HG03457 (cell line): ENCODE data around the gene FNDC3B.
"Not testable (repeated sequence)": the region's sequence is repeated elsewhere in the genome, so short reads cannot be mapped to it uniquely, and the experiment has no call there.

Experiments
- ATAC-seq: cut with Tn5 transposase; IDR thresholded peaks from one replicate; pipeline ENCODE4 v1.9.1; 2021; ENCODE audit warnings: moderate number of reproducible peaks; ENCODE audit not compliant: unreplicated experiment

FNDC3B gene

GRCh38 chr3:172228036-172228415 is 188.6 kb downstream of the FNDC3B start:
- no peak for ATAC-seq

GRCh38 chr3:172229462-172229861 is 190.1 kb downstream of the FNDC3B start:
- ATAC-seq = no peak

DNA sequence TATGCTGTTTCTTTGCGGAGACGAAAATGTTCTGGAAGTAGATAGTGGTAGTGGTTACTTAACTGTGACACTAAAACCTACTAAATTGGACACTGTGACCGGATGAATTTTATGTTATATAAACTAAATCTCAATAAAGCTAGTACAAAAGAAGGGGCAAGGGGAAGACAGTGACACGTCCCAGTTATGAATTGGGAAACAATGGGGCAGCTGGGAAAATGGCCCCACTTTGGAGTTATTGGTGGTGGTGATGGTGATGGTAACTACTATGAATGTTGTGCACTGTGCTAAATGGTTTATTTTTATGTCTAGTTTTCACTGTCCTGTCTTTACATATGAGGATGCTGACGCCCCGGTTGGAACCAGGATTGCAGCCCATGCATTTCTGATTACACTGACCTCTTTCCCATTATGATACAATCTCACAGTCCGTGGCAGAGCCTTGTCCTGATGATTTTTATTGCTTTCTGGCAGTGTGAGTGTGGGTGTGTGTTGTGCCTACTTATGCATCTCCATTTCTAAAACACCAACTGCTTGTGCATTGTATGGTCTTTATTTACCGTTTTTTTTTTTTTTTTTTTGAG is 192.0 kb downstream of the FNDC3B start:
- ATAC-seq = no peak

DNA sequence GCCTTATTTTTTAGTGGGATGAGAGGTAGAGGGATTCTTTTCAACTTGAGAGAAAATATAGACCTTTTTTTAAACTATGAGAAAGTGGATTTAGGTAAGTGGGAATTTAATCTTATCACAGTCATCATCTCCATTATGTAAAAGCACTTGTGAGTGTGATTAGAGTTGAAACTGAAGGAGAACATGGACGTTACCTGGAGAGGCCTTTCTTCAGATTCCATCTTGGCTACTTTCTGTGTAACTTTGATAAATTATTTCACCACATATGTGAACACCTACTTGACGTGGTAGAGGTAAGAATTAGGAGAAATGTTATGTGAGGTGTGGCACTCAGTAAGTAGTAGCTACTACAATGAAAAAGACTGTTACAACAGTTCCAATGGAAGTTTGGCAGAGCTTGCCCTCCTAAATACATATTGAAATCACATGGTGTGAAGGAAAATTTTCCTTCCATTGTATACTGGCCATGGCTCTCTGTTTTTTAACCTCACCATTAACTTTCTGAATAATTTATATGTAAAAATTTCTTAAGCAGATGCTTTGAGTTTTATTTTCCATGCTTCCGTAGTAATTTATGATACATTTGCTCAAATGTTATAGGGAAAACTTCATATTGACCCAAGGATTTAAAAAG is 193.3 kb downstream of the FNDC3B start:
- ATAC-seq = no peak

DNA sequence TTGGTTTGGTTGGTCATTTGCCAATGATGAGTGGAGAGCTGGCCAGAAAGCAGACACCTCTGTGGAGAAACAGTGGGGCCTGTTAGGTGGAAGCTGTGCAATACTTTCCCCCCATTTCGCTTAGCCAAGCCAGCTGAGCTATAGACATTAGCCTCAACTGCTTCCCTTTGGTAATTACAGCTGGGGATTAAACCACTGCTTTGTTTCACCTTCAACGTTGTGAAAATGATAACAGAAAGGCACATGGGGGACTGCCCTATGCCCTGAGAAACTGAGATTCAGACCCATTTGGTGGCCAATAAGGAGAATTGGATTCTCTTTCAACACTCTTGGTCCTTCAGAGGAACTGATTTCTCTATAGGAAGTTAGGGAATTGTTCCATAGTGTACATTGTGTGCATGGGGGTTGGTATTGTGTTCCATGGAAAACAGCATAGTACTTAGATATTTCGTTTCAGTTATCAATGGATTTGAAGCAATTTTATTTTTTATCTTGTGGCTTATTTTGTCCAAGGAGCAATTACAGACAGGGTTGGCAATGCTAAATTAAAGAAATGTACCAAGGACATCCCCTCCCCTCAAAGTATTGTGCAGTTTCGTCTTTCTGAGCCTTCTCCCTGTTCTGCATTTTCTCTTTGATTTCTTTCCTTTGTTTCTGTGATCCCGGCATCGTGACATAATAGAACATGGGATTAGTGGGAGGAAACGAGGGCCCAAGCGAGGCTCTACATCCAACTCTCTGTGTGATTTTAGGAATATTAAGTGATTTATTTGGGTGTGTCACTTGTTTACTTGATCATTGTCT is 194.3 kb downstream of the FNDC3B start:
- no peak for ATAC-seq

DNA sequence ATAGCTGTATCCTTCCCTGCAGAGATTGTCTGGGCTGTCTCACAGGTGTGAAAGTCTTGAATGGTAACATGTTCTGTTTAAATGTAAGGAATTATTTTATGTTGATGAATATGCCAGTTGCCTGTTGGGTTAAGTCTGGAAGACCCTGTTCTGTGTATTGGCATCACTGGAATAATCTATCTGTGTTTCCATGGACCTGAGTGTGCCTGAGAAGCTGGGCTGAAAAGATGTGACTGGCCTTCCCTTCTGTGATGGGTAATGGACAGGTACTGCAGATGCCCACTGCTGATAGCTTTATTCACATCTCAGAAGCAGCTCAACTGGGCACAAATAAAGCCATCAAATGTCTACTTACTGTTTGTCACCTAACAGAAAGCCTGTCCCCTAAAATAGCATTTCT is 196.3 kb downstream of the FNDC3B start:
- ATAC-seq = no peak

DNA sequence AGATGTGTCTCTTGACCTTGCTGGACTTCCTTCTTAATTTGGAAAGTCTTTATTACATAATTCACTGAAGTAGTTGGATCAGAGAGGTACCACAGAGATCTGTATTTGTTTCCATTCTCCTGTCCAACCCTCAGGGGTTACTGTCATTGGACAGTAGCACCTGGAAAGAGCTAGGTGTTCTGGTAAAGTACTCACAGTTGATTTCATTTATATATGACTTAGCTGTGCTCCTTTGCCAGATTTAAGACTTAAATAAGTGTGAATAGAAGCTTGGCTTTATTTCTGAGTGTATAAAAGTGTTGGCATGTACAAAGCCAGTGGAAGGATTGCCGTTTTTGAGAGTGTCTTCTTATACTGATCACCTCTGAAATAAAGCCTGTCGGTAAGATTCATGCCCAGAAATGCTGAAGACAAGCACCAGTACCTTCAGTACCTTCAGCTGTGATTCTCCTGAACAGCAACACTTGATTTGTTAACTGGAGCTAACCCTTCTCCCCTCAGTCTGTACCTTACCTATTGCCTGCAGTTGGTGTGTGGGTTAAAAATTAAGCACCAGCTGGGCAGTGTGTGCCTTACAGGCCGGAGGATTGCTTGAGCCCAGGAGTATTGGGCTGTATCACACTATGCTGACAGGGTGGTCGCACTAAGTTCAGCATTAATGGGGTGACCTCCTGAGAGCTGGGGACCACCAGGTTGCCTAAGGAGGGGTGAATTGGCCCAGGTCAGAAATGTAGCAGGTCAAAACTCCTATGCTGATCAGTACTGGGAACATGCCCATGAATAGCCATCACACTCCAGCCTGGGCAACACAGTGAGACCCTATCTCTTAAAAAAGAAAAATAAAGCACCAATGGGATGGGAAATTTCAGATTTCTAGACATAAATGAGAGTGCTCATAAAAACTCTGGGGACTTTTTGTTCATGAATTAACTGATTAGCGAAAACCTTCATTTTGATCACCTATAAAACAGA is 197.7 kb downstream of the FNDC3B start:
- no peak for ATAC-seq

- ATAC-seq = no peak
Observed at GRCh38 chr3:172238188-172238587, 198.8 kb downstream of the FNDC3B start.

DNA sequence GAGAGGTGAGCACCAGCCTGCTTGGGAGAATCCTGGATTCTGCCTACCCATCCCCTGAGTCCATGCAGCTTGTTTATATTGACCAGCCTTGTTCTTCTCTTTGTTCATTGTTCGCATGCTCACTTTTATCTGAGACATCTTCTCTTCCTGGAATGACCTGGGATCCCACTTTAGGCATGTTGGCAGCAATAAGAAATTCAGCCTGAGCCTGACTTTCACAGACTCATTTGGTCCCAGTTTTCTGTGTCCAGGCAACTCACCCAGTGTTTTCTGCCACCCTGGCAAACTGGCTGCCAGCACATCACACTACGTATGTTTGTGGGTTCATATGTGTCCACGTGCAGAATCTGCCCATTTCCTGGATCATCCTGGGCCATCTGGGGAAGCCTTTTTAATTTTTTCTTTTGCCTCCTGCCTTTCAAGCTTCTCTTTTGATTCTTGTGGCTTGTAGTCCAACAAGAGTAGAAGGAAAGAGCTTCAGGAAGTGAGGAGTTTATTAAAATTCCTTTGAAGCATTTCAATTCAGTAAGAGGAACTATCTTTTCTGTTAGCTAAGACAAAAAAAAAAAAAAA is 199.9 kb downstream of the FNDC3B start:
- ATAC-seq = no peak

DNA sequence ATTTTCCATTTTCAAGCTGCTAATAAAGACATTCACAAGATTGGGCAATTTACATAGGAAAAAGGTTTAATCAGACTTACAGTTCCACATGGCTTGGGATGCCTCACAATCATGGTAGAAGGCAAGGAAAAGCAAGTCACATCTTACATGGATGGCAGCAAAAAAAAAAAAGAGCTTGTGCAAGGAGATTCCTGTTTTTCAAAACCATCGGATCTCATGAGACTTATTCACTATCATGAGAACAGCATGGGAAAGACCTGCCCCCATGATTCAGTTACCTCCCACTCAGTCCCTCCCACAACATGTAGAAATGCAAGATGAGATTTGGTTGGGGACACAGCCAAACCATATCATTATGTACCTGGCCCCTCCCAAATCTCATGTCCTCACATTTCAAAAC is 202.0 kb downstream of the FNDC3B start:
- ATAC-seq = no peak

DNA sequence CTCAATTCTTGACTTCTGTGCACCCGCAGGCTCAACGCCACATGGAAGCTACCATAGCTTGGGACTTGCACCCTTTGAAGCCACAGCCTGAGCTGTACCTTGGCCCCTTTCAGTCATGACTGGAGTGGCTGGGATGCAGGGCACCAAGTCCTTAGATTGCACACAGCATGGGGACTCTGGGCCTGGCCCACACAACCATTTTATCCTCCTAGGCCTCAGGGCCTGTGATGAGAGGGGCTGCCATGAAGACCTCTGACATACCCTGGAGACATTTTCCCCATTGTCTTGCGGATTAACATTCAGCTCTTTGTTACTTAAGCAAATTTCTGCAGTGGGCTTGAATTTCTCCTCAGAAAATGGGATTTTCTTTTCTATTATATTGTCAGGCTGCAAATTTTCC is 203.1 kb downstream of the FNDC3B start:
- not testable (repeated sequence) for ATAC-seq

DNA sequence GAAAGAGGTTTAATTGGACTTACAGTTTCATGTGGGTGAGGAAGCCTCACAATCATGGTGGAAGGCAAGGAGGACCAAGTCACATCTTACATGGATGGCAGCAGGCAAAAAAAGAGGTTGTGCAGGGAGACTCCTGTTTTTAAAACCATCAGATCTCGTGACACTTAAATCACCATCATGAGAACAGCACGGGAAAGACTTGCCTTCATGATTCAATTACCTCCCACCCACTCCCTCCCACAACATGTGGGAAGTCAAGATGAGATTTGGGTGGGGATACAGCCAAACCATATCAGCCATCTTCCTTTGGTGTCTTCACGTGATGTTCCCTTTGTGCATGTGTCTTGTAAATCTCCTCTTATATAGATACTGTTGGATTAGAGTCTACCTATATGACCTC is 204.0 kb downstream of the FNDC3B start:
- ATAC-seq = not testable (repeated sequence)

GRCh38 chr3:172244011-172244410 is 204.6 kb downstream of the FNDC3B start:
- ATAC-seq = no peak

- ATAC-seq = no peak
Observed at GRCh38 chr3:172245241-172245640, 205.9 kb downstream of the FNDC3B start.

- no peak for ATAC-seq
Observed at GRCh38 chr3:172246107-172246844, 206.9 kb downstream of the FNDC3B start.

DNA sequence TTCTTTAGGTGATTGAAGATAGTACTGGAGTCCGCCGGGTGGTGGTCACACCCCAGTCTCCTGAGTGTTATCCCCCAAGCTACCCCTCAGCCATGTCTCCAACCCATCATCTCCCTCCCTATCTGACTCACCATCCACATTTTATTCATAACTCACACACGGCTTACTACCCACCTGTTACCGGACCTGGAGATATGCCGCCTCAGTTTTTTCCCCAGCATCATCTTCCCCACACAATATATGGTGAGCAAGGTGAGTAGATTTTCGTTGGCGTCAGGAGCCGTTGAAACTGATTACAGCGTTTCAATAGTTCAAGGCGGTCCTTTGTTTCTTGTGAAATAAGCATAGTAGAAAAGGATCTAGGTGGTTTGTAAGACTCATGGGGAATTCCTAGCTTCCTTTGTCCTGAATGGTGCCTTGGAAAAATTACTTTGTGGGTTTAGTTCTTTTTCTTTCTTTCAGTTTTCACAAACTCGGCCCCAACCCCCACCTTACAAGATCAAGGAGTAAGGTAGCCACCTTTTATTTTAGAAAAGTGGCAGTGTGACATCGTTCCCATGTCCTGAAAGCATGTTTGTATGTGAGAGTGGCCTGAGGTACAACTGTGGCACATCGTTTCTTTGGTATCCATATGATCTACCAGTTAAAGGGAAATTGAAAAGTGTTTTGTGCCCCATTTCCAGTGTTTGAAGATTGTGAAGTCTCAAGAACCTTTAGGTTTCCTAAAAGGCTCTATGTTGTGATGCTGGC is 208.3 kb downstream of the FNDC3B start:
- no peak for ATAC-seq

GRCh38 chr3:172249039-172249438 is 209.7 kb downstream of the FNDC3B start:
- ATAC-seq = no peak

- no peak for ATAC-seq
Observed at GRCh38 chr3:172251211-172251610, 211.8 kb downstream of the FNDC3B start.

- no peak for ATAC-seq
Observed at GRCh38 chr3:172253200-172253599, 213.8 kb downstream of the FNDC3B start.
